ENCODE results near the gene GREB1L. TPM values are rescaled to one million over a fixed set of nuclear protein-coding genes. Genes with fewer than 3 reads are reported as not detected.

Gene GREB1L
- total and polyA plus RNA-seq, 2 of the 13 experiments (the other 11 are each of a cell fraction or from before 2014, with no cell fraction given): 0.17 to 0.66 TPM

- no peak for TF ChIP-seq SCMH1 (CRISPR knock-in tag; IDR thresholded peaks at IDR 0.05; ENCODE audit: borderline replicate concordance)
- TF ChIP-seq JUNB (CRISPR knock-in tag; IDR thresholded peaks at IDR 0.05; ENCODE audit: borderline replicate concordance): no peak
- TF ChIP-seq PREB (CRISPR knock-in tag; IDR thresholded peaks at IDR 0.05): no peak
- no peak for TF ChIP-seq KDM5A (IDR thresholded peaks at IDR 0.05; ENCODE audit: borderline replicate concordance, low read length)
- TF ChIP-seq ADNP (CRISPR knock-in tag; IDR thresholded peaks at IDR 0.05): no peak
Observed at GRCh38 chr18:21513292-21513691, 271.3 kb downstream of the GREB1L start (continued).

- DNase-seq (ENCODE audit: low spot score): no peak
- Histone ChIP-seq H3K4me2 (ENCODE audit: low read depth, low read length) (no peak overlapping the region), H4K20me1 (ENCODE audit: insufficient read depth, low read length) (no peaks in the 10 kb centered on the region), H3K4me1 (ENCODE audit: insufficient read depth, low read length) (no peaks in the 10 kb centered on the region), H3K9ac (ENCODE audit: insufficient read depth, low read depth, low read length) (no peak overlapping the region), H3K9me3 (ENCODE audit: low read length) (no peaks in the 10 kb centered on the region), H2AFZ (ENCODE audit: low read length) (no peak overlapping the region), H3K36me3 (replicated peaks in 1 of 2; ENCODE audit: control insufficient read depth in 1 of 2, insufficient read depth in 2 of 2, low read length in 2 of 2) (no peaks in the 10 kb centered on the region; a peak in 1 of 5 replicates), H3K27me3 (ENCODE audit: control insufficient read depth in 1 of 2, insufficient read depth in 2 of 2, low read length in 2 of 2) (no peaks in the 10 kb centered on the region), H3K4me3 (replicated peaks in 1 of 3; ENCODE audit: insufficient read depth in 1 of 3, low read depth in 2 of 3, low read length in 3 of 3) (no peak overlapping the region), H3K79me2 (ENCODE audit: insufficient read depth, low read length) (no peaks in the 10 kb centered on the region), H3K27ac (ENCODE audit: extremely low read length, insufficient read depth, low read length) (no peak overlapping the region)
- in situ Hi-C loops (cut with HindIII; ENCODE audit: extremely low pct_ligation_motif_present, low pct_unique_long_range_greater_than_20kb): no loop called here
- WGBS (ENCODE audit: low lambda C conversion rate): 98% methylated on average over 5 of the region's 5 CpGs
- ChIA-PET POLR2A (no interaction called here), CTCF (ENCODE audit: low intra/inter-chr PET ratio, low total read pairs) (no interaction called here)
- no peak for FAIRE-seq
- no peak for ATAC-seq
- TF ChIP-seq ZNF720 (CRISPR knock-in tag; IDR thresholded peaks at IDR 0.05) (no peak), ZNF18 (CRISPR knock-in tag; IDR thresholded peaks at IDR 0.05; ENCODE audit: insufficient replicate concordance) (no peak), MYNN (CRISPR knock-in tag; IDR thresholded peaks at IDR 0.05; ENCODE audit: low read depth) (no peak), KDM5B (CRISPR knock-in tag; IDR thresholded peaks at IDR 0.05; ENCODE audit: borderline replicate concordance) (no peak), FOXP1 (IDR thresholded peaks at IDR 0.05) (no peak), FOXP1 (CRISPR knock-in tag; IDR thresholded peaks at IDR 0.05) (no peak), JDP2 (CRISPR knock-in tag; IDR thresholded peaks at IDR 0.05; ENCODE audit: borderline replicate concordance) (no peak), SMARCC2 (IDR thresholded peaks at IDR 0.05) (no peak), PHF8 (CRISPR knock-in tag; IDR thresholded peaks at IDR 0.05) (no peak)
- TF ChIP-seq, protein P1, sequence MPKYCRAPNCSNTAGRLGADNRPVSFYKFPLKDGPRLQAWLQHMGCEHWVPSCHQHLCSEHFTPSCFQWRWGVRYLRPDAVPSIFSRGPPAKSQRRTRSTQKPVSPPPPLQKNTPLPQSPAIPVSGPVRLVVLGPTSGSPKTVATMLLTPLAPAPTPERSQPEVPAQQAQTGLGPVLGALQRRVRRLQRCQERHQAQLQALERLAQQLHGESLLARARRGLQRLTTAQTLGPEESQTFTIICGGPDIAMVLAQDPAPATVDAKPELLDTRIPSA (CRISPR knock-in tag; IDR thresholded peaks at IDR 0.05; ENCODE audit: borderline replicate concordance): no peak
- intact Hi-C loops (cut with micrococcal nuclease; ENCODE audit: unreplicated experiment): no loop called here
- no TSS peak for BruUV-seq (replicated peaks)
Observed at GRCh38 chr18:21513741-21514140, 271.7 kb downstream of the GREB1L start.

Measured in HepG2 (cell line).